ENCODE measurements around the gene NFE2L3. TPM values are rescaled to one million over a fixed set of nuclear protein-coding genes. Genes with fewer than 3 reads are reported as not detected.
A peak's percentile ranks its signal among the peaks of the same experiment; 100 is the strongest.
"Not testable (repeated sequence)": the region's sequence is repeated elsewhere in the genome, so short reads cannot be mapped to it uniquely, and the experiment has no call there.

Gene NFE2L3, protein sequence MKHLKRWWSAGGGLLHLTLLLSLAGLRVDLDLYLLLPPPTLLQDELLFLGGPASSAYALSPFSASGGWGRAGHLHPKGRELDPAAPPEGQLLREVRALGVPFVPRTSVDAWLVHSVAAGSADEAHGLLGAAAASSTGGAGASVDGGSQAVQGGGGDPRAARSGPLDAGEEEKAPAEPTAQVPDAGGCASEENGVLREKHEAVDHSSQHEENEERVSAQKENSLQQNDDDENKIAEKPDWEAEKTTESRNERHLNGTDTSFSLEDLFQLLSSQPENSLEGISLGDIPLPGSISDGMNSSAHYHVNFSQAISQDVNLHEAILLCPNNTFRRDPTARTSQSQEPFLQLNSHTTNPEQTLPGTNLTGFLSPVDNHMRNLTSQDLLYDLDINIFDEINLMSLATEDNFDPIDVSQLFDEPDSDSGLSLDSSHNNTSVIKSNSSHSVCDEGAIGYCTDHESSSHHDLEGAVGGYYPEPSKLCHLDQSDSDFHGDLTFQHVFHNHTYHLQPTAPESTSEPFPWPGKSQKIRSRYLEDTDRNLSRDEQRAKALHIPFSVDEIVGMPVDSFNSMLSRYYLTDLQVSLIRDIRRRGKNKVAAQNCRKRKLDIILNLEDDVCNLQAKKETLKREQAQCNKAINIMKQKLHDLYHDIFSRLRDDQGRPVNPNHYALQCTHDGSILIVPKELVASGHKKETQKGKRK
- total RNA-seq: 10 to 100 TPM; 34.1 to 53.7 (median 46.5) TPM

DNA sequence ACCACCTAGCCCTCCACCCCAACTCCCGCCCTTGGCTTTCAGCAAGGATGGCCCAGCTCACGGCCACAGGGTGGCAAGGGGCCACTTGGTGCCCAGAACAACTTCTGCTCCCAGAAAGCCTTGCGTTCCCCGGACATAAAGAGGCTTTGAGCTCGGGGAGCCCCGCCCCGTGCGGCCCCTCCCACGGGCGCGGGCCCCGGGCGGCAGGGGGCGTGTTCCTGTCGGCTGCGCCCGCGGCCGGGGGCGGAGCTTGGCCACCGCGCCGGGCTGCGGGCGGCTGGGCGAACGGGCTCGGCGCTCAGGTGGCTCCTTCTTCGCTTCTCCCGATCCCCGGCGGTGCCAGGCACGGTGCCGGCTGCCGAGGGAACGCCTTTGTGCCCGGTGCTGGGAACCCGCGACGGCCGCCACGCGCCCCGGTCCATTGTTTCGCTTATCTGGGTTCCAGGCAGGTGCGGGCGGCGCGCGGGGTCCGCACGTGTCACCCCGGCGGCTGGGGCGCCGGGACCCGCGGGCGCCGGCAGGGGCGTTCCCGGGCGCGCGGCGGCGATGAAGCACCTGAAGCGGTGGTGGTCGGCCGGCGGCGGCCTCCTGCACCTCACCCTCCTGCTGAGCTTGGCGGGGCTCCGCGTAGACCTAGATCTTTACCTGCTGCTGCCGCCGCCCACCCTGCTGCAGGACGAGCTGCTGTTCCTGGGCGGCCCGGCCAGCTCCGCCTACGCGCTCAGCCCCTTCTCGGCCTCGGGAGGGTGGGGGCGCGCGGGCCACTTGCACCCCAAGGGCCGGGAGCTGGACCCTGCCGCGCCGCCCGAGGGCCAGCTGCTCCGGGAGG is at the start of gene NFE2L3:
Gene NFE2L3, plus strand, starts transcription at position 246 of the 829 bp plus-strand sequence. Its CDS starts 301 bp downstream, at position 547.
- Mint-ChIP-seq H3K4me1 (ENCODE audit: low read depth) (peaks cover 52% of the 10 kb centered on the region), H3K4me3 (peak within 1 kb of the TSS; percentile 97), H3K9me3 (no peaks in the 10 kb centered on the region), H3K36me3 (ENCODE audit: insufficient read depth) (peaks cover 7% of the 10 kb centered on the region), H3K27me3 (ENCODE audit: low read depth) (no peaks in the 10 kb centered on the region)
- ATAC-seq (peak; percentile 66 to 68), DNase-seq (peak; percentile 78)

DNA sequence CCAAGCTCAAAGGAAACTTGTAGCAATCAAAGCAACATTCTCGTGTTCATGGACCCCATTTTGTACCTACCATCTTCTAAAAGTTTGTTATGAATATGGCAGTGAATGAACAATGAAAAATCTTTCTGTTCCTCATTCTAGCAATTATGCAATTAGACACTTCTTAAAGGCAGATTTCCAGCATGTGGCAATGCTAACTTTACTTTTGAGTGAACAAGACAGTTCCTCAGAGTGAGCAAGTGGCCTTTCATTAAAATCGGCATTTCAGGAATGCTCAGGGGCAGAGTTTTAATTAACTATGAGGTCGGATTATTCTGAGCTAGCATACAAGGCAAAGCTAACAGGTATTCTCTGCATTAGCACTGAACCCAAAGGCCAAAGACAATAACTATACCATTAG is 48.4 kb upstream of the NFE2L3 start:
- Mint-ChIP-seq H3K36me3 (ENCODE audit: insufficient read depth) (no peaks in the 10 kb centered on the region), H3K4me1 (ENCODE audit: low read depth) (peaks cover 24% of the 10 kb centered on the region), H3K9me3 (no peaks in the 10 kb centered on the region), H3K27me3 (ENCODE audit: low read depth) (no peaks in the 10 kb centered on the region), H3K4me3 (no peak overlapping the region)
- ATAC-seq (no peak), DNase-seq (no peak)

DNA sequence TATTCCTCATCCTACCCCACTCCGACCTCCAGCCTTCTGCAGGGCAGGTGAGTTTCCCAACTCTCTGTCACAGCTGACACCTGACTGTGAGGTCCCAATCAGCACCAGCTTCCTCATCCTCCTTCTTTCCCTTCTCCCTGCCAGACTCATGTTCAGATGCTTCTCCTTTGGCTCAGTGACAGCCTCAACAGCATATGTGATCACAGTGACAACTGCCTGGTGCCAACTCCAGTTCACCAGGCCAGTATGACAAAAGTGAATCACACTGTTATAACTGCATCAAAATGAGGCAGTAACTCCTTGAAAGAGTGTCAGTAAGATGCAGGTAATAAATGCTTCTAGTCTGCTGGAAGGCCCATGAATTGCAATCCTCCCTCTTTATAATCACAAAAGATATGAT is 46.8 kb upstream of the NFE2L3 start:
- no peak for DNase-seq

DNA sequence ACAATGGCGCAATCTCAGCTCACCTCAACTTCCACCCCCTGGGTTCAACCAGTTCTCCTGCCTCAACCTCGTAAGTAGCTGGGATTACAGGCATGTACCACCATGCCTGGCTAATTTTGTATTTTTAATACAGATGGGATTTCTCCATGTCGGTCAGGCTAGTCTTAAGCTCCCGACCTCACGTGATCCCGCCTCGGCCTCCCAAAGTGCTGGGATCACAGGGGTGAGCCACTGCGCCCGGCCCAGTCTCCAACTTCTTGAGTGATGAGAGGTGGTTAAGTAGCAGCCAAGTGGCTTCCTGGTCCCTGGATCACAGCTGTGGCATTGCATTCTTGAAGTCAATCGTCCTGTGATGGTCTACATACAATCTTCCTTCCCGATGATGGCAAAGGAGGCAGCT is 46.1 kb upstream of the NFE2L3 start:
- H3K9me3 Mint-ChIP-seq: no peaks in the 10 kb centered on the region
- ATAC-seq: no peak
- no peaks in the 10 kb centered on the region for H3K27me3 Mint-ChIP-seq (ENCODE audit: low read depth)

More for the DNA sequence above, 46.8 kb upstream of the NFE2L3 start:
- H3K9me3 Mint-ChIP-seq: no peaks in the 10 kb centered on the region
- peaks cover 21% of the 10 kb centered on the region for H3K4me1 Mint-ChIP-seq (ENCODE audit: low read depth)
- H3K36me3 Mint-ChIP-seq (ENCODE audit: insufficient read depth): no peaks in the 10 kb centered on the region
- ATAC-seq: no peak
- H3K4me3 Mint-ChIP-seq: no peak overlapping the region
- H3K27me3 Mint-ChIP-seq (ENCODE audit: low read depth): no peaks in the 10 kb centered on the region

DNA sequence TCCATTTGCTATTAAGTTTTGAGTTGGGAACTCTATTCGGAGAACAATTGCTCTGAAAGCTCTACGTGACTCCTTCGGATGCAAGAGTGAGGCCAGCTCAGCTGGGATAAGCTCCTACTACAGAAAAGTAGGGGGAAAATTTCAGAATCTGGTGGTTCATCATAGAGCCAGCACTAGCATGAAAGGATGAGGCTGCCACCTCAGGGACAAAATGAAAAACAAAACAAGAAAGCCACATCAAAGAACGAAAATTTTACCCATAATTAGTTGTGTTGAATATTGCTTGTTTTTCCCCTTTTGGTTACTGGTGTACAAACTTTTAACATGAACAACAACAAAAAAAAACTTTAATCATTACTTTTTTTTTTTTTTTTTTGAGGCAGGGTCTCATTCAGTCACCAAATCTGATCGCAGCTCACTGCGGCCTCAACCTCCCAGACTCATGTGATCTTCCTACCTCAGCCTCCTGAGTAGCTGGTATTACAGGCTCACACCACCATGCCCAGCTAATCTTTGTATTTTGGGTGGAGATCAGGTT is 39.7 kb upstream of the NFE2L3 start:
- Mint-ChIP-seq H3K4me1 (ENCODE audit: low read depth) (peaks cover 8% of the 10 kb centered on the region), H3K36me3 (ENCODE audit: insufficient read depth) (no peaks in the 10 kb centered on the region), H3K27me3 (ENCODE audit: low read depth) (no peaks in the 10 kb centered on the region), H3K9me3 (no peaks in the 10 kb centered on the region), H3K4me3 (no peak overlapping the region)
- DNase-seq (no peak), ATAC-seq (no peak)

More for the DNA sequence above, 46.1 kb upstream of the NFE2L3 start:
- no peak overlapping the region for H3K4me3 Mint-ChIP-seq
- H3K36me3 Mint-ChIP-seq (ENCODE audit: insufficient read depth): no peaks in the 10 kb centered on the region
- peaks cover 21% of the 10 kb centered on the region for H3K4me1 Mint-ChIP-seq (ENCODE audit: low read depth)
- DNase-seq: no peak

DNA sequence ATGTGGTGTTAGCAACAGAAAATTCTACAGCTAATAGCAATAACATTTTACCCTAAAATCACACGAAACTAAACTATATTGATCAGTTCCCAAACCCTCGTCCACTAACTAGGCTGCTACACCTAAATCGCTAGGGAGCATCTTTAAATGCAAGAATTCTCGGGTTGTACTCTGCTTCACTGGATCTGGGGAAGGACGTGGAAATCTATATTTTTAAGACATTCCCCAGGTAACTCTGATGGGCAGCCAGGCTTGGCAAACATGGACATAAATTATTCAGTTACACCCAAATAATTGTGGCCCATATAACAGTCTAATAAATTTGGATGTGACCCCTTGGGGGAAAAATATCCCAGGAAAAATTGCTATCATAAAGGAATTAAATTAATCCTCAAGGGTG is 36.3 kb upstream of the NFE2L3 start:
- no peaks in the 10 kb centered on the region for H3K9me3 Mint-ChIP-seq
- H3K4me3 Mint-ChIP-seq: no peak overlapping the region
- peaks cover 4% of the 10 kb centered on the region for H3K27me3 Mint-ChIP-seq (ENCODE audit: low read depth)
- no peak for ATAC-seq
- DNase-seq: no peak
- peaks cover 8% of the 10 kb centered on the region for H3K4me1 Mint-ChIP-seq (ENCODE audit: low read depth)
- H3K36me3 Mint-ChIP-seq (ENCODE audit: insufficient read depth): no peaks in the 10 kb centered on the region

DNA sequence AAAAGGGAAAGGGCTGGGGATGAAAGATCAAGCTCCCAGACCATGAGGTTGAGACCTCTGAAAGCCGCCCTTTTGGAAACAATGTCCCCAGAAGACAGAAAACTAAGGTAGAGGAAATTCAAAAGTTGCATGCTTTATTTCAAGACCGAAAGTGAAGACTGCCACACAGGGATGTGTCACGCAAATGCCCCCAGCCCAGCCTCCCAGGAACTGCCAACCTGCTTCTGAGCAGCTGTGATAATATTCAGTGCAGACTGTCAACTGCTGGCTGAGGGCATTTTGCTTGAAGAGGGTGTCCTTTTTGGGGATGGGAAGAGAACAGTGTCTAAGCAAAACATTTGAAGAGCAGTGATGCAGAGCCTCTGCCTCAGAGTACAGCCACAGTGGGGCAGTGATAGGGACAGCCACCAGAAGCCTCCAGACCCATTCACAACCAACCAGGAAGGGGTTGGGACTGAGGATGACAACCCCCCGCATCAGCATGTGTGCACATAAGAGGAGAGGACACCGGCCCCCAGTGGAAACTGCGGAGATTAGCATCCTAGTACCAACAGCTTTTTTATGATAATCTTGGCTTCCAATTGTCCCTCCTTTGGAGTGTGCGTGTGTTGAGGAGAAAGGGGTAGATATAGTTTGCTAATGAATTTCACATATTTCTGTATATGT is 34.7 kb upstream of the NFE2L3 start:
- no peaks in the 10 kb centered on the region for H3K9me3 Mint-ChIP-seq
- H3K27me3 Mint-ChIP-seq (ENCODE audit: low read depth): peaks cover 9% of the 10 kb centered on the region
- no peaks in the 10 kb centered on the region for H3K36me3 Mint-ChIP-seq (ENCODE audit: insufficient read depth)
- ATAC-seq: no peak
- no peak for DNase-seq
- no peak overlapping the region for H3K4me3 Mint-ChIP-seq
- H3K4me1 Mint-ChIP-seq (ENCODE audit: low read depth): peaks cover 2% of the 10 kb centered on the region

DNA sequence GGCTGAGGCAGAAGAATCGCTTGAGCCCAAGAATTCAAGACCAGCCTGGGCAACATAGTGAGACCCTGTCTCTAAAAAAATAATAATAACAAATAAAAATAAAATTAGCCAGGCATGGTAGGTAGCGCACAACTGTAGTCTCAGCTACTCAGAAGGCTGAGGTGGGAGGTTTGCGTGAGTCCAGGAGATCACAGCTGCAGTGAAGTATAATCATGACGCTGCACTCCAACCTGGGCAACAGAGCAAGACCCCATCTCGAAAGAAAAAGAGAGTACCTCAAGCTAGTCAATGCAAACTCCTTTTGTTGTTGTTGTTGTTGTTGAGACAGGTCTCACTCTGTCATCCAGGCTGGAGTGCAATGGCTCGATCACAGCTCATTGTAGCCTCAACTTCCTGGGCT is 34.0 kb upstream of the NFE2L3 start:
- Mint-ChIP-seq H3K9me3 (no peaks in the 10 kb centered on the region), H3K27me3 (ENCODE audit: low read depth) (peaks cover 10% of the 10 kb centered on the region), H3K36me3 (ENCODE audit: insufficient read depth) (no peaks in the 10 kb centered on the region), H3K4me3 (no peak overlapping the region), H3K4me1 (ENCODE audit: low read depth) (peaks cover under 1% of the 10 kb centered on the region)
- DNase-seq: no peak
- ATAC-seq: no peak

DNA sequence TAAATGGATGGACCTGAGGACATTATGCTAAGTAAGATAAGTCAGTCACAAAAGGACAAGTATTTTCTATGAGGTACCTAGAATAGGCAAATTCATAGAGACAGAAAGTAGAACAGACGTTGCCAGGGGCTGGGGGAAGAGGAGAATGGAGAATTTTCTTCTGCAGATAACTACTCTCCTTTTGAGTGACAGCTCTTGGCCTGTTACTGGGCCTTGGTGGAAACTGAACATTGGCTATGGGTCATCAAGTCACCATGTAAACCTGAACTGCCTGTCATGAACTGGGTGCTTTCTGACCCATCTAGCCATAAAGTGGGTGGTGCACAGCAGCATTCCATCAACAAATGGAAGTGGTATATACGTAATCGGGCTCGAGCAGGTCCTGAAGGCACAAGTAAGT is 29.3 kb upstream of the NFE2L3 start:
- no peaks in the 10 kb centered on the region for H3K36me3 Mint-ChIP-seq (ENCODE audit: insufficient read depth)
- ATAC-seq (no peak), DNase-seq (no peak)
- no peak overlapping the region for H3K4me3 Mint-ChIP-seq
- H3K9me3 Mint-ChIP-seq: no peaks in the 10 kb centered on the region
- peaks cover 4% of the 10 kb centered on the region for H3K4me1 Mint-ChIP-seq (ENCODE audit: low read depth)
- peaks cover 14% of the 10 kb centered on the region for H3K27me3 Mint-ChIP-seq (ENCODE audit: low read depth)

DNA sequence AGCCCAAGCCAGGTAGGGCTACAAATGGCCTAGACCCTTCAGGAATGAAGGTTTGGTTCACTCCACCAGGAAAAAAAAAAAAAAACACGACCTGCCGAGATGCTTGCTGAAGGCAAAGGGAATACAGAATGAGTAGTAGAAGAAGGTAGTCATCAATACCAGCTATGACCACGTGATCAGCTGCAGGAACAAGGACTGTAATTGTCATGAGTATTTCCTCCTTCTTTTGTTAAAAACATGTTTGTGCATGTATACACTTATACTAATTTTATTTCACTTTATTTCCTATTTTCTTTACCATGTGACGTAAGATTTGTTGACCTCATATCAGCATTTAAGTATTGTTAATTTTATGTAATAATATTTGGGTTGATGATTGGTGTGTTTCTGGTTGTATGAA is 27.2 kb upstream of the NFE2L3 start:
- not testable (repeated sequence) for DNase-seq; H3K4me3 Mint-ChIP-seq; H3K4me1 Mint-ChIP-seq (ENCODE audit: low read depth); ATAC-seq; H3K36me3 Mint-ChIP-seq (ENCODE audit: insufficient read depth); H3K9me3 Mint-ChIP-seq
- H3K27me3 Mint-ChIP-seq (ENCODE audit: low read depth): peaks cover 14% of the 10 kb centered on the region

DNA sequence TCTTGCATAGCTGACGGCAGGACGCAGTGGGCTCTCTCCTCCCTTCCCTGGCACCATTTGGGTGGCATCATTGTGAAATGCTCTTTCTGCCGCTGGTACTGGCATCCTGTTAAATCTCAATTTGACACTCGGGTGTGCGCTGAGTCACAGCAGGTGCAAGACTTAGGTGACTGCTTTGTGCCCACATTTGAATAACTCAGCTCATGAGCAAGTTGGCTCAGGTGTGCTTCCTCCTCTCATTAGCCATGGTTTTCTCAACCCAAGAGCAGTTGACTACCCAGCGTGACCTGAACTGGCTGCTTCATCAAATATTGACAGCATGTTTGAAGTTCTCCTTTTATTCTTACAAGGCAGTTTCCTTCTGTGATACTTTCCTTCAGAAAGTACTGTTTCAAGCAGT is 24.6 kb upstream of the NFE2L3 start:
- no peak for ATAC-seq
- Mint-ChIP-seq H3K27me3 (ENCODE audit: low read depth) (peaks cover 10% of the 10 kb centered on the region), H3K4me1 (ENCODE audit: low read depth) (peaks cover 4% of the 10 kb centered on the region), H3K9me3 (no peaks in the 10 kb centered on the region), H3K36me3 (ENCODE audit: insufficient read depth) (no peaks in the 10 kb centered on the region), H3K4me3 (no peak overlapping the region)
- DNase-seq: no peak

DNA sequence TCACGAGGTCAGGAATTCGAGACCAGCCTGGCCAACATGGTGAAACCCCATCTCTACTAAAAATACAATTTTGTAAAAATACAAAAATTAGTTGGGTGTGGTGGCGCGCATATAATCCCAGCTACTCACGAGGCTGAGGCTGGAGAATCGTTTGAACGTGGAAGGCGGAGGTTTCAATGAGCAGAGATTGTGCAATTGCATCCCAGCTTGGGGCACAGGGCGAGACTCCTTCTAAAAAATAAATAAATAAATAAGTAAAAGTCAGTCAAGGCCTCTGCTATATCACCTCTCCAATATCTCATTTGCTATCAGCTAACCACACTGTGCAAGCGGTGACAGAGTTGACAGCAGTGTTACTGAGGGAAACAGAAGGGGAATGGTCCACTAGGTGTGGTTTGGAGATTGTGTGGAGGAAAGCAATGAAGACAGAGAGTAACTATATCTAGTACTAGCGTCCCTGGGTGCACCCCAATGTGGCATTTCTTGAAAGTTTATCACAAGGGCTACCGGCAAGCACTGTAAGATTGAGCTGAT is 20.9 kb upstream of the NFE2L3 start:
- no peaks in the 10 kb centered on the region for H3K9me3 Mint-ChIP-seq
- ATAC-seq (no peak), DNase-seq (no peak)
- H3K36me3 Mint-ChIP-seq (ENCODE audit: insufficient read depth): no peaks in the 10 kb centered on the region
- no peak overlapping the region for H3K4me3 Mint-ChIP-seq
- no peaks in the 10 kb centered on the region for H3K4me1 Mint-ChIP-seq (ENCODE audit: low read depth)
- peaks cover 4% of the 10 kb centered on the region for H3K27me3 Mint-ChIP-seq (ENCODE audit: low read depth)

DNA sequence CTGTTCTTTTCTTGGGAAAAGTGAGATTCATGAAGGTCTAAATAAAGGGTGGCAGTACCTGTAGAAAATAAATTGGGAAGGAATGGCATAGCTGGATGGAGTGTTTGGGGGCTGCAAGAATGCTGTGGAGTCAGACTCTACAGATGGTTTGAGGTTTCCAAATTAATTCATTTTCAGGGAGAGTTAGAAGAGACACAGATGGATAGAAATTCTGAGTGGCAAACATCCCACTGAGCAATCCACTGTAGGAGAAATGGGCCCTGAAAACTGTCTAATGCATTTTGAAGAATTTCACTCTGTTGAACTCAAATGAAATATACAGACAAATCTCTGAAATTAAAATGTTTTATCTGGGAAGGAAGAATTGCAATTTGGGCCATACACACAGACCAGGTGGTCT is 16.9 kb upstream of the NFE2L3 start:
- Mint-ChIP-seq H3K4me1 (ENCODE audit: low read depth) (no peaks in the 10 kb centered on the region), H3K27me3 (ENCODE audit: low read depth) (peaks cover 4% of the 10 kb centered on the region), H3K36me3 (ENCODE audit: insufficient read depth) (no peaks in the 10 kb centered on the region), H3K9me3 (no peaks in the 10 kb centered on the region), H3K4me3 (no peak overlapping the region)
- no peak for ATAC-seq
- no peak for DNase-seq
